ENCODE measurements around the gene EDNRB.
"Not testable (repeated sequence)": the region's sequence is repeated elsewhere in the genome, so short reads cannot be mapped to it uniquely, and the experiment has no call there.

EDNRB gene

GRCh38 chr13:77918391-77919245 is at the start of gene EDNRB:
Gene EDNRB, minus strand, starts transcription at chr13:77918831. Its CDS starts 258 bp downstream, at chr13:77918573.
- H3K27ac ChIP-seq (ENCODE audit: low read depth, low read length) = peak within 1 kb of the TSS; percentile 67
- H3K36me3 ChIP-seq (ENCODE audit: control insufficient read depth in 5 of 5, insufficient read depth in 5 of 5, low read length in 5 of 5) = no peaks in the 10 kb centered on the region
- H3K9ac ChIP-seq (ENCODE audit: low read length in 5 of 5) = peak within 1 kb of the TSS; percentile 40 to 80 (median 72)
- H3K4me1 ChIP-seq (ENCODE audit: control insufficient read depth in 5 of 5, insufficient read depth in 5 of 5, low read length in 5 of 5) = peaks cover 0 to 43% (median 39%) of the 10 kb centered on the region in 5 donors
- no peaks in the 10 kb centered on the region for H3K27me3 ChIP-seq (ENCODE audit: control insufficient read depth in 5 of 5, insufficient read depth in 4 of 5, low read length in 5 of 5)
- H3K4me3 ChIP-seq (ENCODE audit: low read depth in 1 of 5, low read length in 5 of 5) = peak within 1 kb of the TSS; percentile 75 to 94 (median 88)
- no peaks in the 10 kb centered on the region for H3K9me3 ChIP-seq (ENCODE audit: control insufficient read depth in 5 of 5, low read length in 5 of 5)

GRCh38 chr13:77966671-77967070 is 48.0 kb upstream of the EDNRB start:
- Histone ChIP-seq H3K4me3 (ENCODE audit: low read depth in 1 of 5, low read length in 5 of 5) (no peak overlapping the region), H3K27me3 (ENCODE audit: control insufficient read depth in 5 of 5, insufficient read depth in 4 of 5, low read length in 5 of 5) (no peaks in the 10 kb centered on the region), H3K27ac (ENCODE audit: low read depth, low read length) (no peak overlapping the region), H3K4me1 (ENCODE audit: control insufficient read depth in 5 of 5, insufficient read depth in 5 of 5, low read length in 5 of 5) (peaks cover 0 to 24% (median 11%) of the 10 kb centered on the region in 5 donors), H3K36me3 (ENCODE audit: control insufficient read depth in 5 of 5, insufficient read depth in 5 of 5, low read length in 5 of 5) (no peaks in the 10 kb centered on the region), H3K9me3 (ENCODE audit: control insufficient read depth in 5 of 5, low read length in 5 of 5) (no peaks in the 10 kb centered on the region), H3K9ac (ENCODE audit: low read length in 5 of 5) (no peak overlapping the region)

DNA sequence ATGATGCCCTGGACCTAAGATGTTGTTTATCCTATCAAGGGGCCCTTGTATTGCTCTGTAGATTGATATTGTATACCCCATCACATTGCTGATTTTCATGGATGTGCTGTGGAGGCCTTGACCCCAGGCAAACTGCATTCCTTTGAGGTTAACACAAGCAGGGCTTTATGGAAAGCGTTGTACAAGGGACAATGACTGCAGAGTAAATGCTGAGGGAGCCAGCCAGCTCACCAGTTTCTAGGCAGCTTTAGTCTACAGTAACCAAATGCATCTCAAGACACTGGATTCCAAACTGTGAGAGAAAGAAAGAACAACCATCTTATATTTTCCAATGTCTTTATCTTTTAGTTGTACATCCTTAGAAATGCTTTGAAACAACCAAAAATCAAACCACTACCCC is 34.1 kb upstream of the EDNRB start:
- Histone ChIP-seq H3K36me3 (ENCODE audit: control insufficient read depth in 5 of 5, insufficient read depth in 5 of 5, low read length in 5 of 5) (no peaks in the 10 kb centered on the region), H3K27me3 (ENCODE audit: control insufficient read depth in 5 of 5, insufficient read depth in 4 of 5, low read length in 5 of 5) (no peaks in the 10 kb centered on the region), H3K9ac (ENCODE audit: low read length in 5 of 5) (no peak overlapping the region), H3K27ac (ENCODE audit: low read depth, low read length) (no peak overlapping the region), H3K4me3 (ENCODE audit: low read depth in 1 of 5, low read length in 5 of 5) (no peak overlapping the region), H3K4me1 (ENCODE audit: control insufficient read depth in 5 of 5, insufficient read depth in 5 of 5, low read length in 5 of 5) (no peaks in the 10 kb centered on the region), H3K9me3 (ENCODE audit: control insufficient read depth in 5 of 5, low read length in 5 of 5) (peaks cover 0 to 5% (median 0%) of the 10 kb centered on the region in 5 donors)

DNA sequence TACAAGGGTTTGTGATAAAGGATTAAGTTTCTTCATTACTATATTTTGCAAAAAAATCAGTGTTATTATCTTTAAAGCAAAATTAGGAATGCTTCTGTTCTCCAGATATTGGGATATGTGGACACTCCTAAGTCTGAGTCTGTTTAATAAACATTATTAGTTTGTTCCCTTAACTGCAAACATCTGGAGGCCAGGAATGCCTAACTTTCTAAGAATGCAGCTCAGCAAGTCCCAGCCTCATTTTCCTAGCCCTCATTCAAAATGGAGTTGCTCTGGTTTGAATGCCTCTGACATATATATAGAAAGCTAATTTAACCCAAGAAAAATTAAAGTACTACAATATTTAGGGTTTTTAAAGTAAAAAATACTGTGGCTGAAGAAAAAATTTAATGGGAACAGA is 33.6 kb upstream of the EDNRB start:
- no peak overlapping the region for H3K9ac ChIP-seq (ENCODE audit: low read length in 5 of 5)
- no peaks in the 10 kb centered on the region for H3K4me1 ChIP-seq (ENCODE audit: control insufficient read depth in 5 of 5, insufficient read depth in 5 of 5, low read length in 5 of 5)
- H3K9me3 ChIP-seq (ENCODE audit: control insufficient read depth in 5 of 5, low read length in 5 of 5) = peaks cover 0 to 5% (median 0%) of the 10 kb centered on the region in 5 donors
- no peak overlapping the region for H3K4me3 ChIP-seq (ENCODE audit: low read depth in 1 of 5, low read length in 5 of 5)
- H3K36me3 ChIP-seq (ENCODE audit: control insufficient read depth in 5 of 5, insufficient read depth in 5 of 5, low read length in 5 of 5) = no peaks in the 10 kb centered on the region
- no peak overlapping the region for H3K27ac ChIP-seq (ENCODE audit: low read depth, low read length)
- no peaks in the 10 kb centered on the region for H3K27me3 ChIP-seq (ENCODE audit: control insufficient read depth in 5 of 5, insufficient read depth in 4 of 5, low read length in 5 of 5)

DNA sequence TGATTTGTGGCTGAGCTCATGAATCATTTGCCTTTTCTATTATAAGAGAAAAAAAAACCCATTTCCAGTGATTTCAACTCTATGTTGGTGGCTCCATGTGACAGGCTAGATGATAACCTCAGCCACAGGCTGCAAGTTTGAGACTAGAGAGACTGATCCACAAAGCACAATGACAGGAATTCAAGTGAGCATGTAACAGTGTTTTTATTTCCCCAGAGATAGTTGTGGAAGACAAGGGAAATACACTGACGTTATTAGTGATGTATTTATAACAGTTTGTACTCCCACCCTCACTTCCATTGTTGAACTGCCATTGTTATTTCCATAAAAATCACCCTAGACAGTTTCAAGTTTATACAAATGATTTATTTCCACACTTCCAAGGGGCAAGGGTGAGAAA is 27.9 kb upstream of the EDNRB start:
- Histone ChIP-seq H3K36me3 (ENCODE audit: control insufficient read depth in 5 of 5, insufficient read depth in 5 of 5, low read length in 5 of 5) (no peaks in the 10 kb centered on the region), H3K27ac (ENCODE audit: low read depth, low read length) (no peak overlapping the region), H3K27me3 (ENCODE audit: control insufficient read depth in 5 of 5, insufficient read depth in 4 of 5, low read length in 5 of 5) (no peaks in the 10 kb centered on the region), H3K4me1 (ENCODE audit: control insufficient read depth in 5 of 5, insufficient read depth in 5 of 5, low read length in 5 of 5) (peaks cover 0 to 6% (median 0%) of the 10 kb centered on the region in 5 donors), H3K9me3 (ENCODE audit: control insufficient read depth in 5 of 5, low read length in 5 of 5) (no peaks in the 10 kb centered on the region), H3K4me3 (ENCODE audit: low read depth in 1 of 5, low read length in 5 of 5) (no peak overlapping the region), H3K9ac (ENCODE audit: low read length in 5 of 5) (no peak overlapping the region)

DNA sequence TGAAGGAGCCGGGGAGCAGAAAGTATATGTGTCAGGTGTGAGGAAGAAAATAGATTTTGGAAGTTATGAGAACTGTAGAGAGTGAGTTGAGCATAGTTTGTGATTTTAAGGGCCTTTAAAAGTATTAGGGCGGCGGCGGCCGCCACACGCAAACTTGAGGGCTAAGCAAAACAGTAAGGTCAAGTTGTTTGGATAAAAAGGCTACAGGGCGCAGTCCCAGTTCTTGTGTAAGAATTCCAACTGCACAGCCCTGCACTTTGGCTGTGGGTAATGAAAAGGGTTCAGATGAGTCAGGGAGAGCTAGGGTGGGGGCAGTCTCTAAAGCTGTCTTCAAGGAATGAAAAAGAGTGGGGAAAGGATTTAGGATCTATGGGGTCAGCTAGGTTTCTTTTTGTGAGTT is 16.4 kb upstream of the EDNRB start:
- not testable (repeated sequence) for H3K9me3 ChIP-seq (ENCODE audit: control insufficient read depth in 5 of 5, low read length in 5 of 5); H3K4me1 ChIP-seq (ENCODE audit: control insufficient read depth in 5 of 5, insufficient read depth in 5 of 5, low read length in 5 of 5); H3K9ac ChIP-seq (ENCODE audit: low read length in 5 of 5); H3K27me3 ChIP-seq (ENCODE audit: control insufficient read depth in 5 of 5, insufficient read depth in 4 of 5, low read length in 5 of 5); H3K27ac ChIP-seq (ENCODE audit: low read depth, low read length); H3K4me3 ChIP-seq (ENCODE audit: low read depth in 1 of 5, low read length in 5 of 5); H3K36me3 ChIP-seq (ENCODE audit: control insufficient read depth in 5 of 5, insufficient read depth in 5 of 5, low read length in 5 of 5)

GRCh38 chr13:77930430-77930829 is 11.8 kb upstream of the EDNRB start:
- Histone ChIP-seq H3K4me1 (ENCODE audit: control insufficient read depth in 5 of 5, insufficient read depth in 5 of 5, low read length in 5 of 5) (no peaks in the 10 kb centered on the region), H3K27me3 (ENCODE audit: control insufficient read depth in 5 of 5, insufficient read depth in 4 of 5, low read length in 5 of 5) (no peaks in the 10 kb centered on the region), H3K36me3 (ENCODE audit: control insufficient read depth in 5 of 5, insufficient read depth in 5 of 5, low read length in 5 of 5) (no peaks in the 10 kb centered on the region), H3K9me3 (ENCODE audit: control insufficient read depth in 5 of 5, low read length in 5 of 5) (no peaks in the 10 kb centered on the region), H3K27ac (ENCODE audit: low read depth, low read length) (no peak overlapping the region), H3K4me3 (ENCODE audit: low read depth in 1 of 5, low read length in 5 of 5) (no peak overlapping the region), H3K9ac (ENCODE audit: low read length in 5 of 5) (no peak overlapping the region)

DNA sequence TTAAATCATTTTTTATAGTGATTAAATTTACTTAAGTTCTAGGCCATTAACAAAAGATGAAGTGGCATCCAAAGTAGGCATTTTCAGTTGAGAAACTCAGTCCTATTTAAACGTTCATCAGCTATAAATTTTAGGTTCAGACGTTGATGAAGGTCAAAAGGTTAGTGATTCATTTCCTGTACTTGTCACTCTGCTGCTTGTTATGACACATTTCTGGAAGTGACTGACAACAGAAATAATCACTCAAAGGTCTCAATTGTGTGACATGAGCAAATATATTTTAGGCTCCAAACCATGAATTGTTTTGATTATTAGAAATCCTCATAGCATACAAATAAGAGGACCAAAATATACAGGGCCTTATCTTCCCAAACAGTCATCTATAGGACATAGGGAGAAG is 10.3 kb upstream of the EDNRB start:
- Histone ChIP-seq H3K27ac (ENCODE audit: low read depth, low read length) (no peak overlapping the region), H3K36me3 (ENCODE audit: control insufficient read depth in 5 of 5, insufficient read depth in 5 of 5, low read length in 5 of 5) (no peaks in the 10 kb centered on the region), H3K4me1 (ENCODE audit: control insufficient read depth in 5 of 5, insufficient read depth in 5 of 5, low read length in 5 of 5) (no peaks in the 10 kb centered on the region), H3K9ac (ENCODE audit: low read length in 5 of 5) (no peak overlapping the region), H3K4me3 (ENCODE audit: low read depth in 1 of 5, low read length in 5 of 5) (no peak overlapping the region), H3K27me3 (ENCODE audit: control insufficient read depth in 5 of 5, insufficient read depth in 4 of 5, low read length in 5 of 5) (no peaks in the 10 kb centered on the region), H3K9me3 (ENCODE audit: control insufficient read depth in 5 of 5, low read length in 5 of 5) (no peaks in the 10 kb centered on the region)

DNA sequence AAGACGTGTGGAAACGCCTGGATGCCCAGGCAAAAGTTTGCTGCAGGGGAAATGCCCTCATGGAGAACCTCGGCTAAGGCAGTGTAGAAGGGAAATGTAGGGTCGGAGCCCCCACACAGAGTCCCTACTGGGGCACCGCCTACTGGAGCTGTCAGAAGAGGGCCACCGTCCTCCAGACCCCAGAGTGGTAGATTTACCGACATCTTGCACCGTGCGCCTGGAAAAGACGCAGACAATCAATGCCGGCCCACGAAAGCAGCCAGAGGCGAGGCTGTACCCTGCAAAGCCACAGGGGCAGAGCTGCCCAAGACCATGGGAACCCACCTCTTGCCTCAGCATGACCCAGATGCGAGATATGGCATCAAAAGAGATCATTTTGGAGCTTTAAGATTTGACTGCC is 7.0 kb upstream of the EDNRB start:
- no peak overlapping the region for H3K27ac ChIP-seq (ENCODE audit: low read depth, low read length)
- no peaks in the 10 kb centered on the region for H3K9me3 ChIP-seq (ENCODE audit: control insufficient read depth in 5 of 5, low read length in 5 of 5)
- no peak overlapping the region for H3K9ac ChIP-seq (ENCODE audit: low read length in 5 of 5)
- H3K36me3 ChIP-seq (ENCODE audit: control insufficient read depth in 5 of 5, insufficient read depth in 5 of 5, low read length in 5 of 5) = no peaks in the 10 kb centered on the region
- H3K27me3 ChIP-seq (ENCODE audit: control insufficient read depth in 5 of 5, insufficient read depth in 4 of 5, low read length in 5 of 5) = no peaks in the 10 kb centered on the region
- H3K4me3 ChIP-seq (ENCODE audit: low read depth in 1 of 5, low read length in 5 of 5) = no peak overlapping the region
- no peaks in the 10 kb centered on the region for H3K4me1 ChIP-seq (ENCODE audit: control insufficient read depth in 5 of 5, insufficient read depth in 5 of 5, low read length in 5 of 5)

GRCh38 chr13:77919921-77920294 is 1.3 kb upstream of the EDNRB start:
- Histone ChIP-seq H3K9ac (ENCODE audit: low read length in 5 of 5) (peak overlapping the region in 4 of 5 donors; percentile 10 to 80 (median 74)), H3K36me3 (ENCODE audit: control insufficient read depth in 5 of 5, insufficient read depth in 5 of 5, low read length in 5 of 5) (no peaks in the 10 kb centered on the region), H3K4me1 (ENCODE audit: control insufficient read depth in 5 of 5, insufficient read depth in 5 of 5, low read length in 5 of 5) (peaks cover 0 to 39% (median 37%) of the 10 kb centered on the region in 5 donors), H3K9me3 (ENCODE audit: control insufficient read depth in 5 of 5, low read length in 5 of 5) (no peaks in the 10 kb centered on the region), H3K27me3 (ENCODE audit: control insufficient read depth in 5 of 5, insufficient read depth in 4 of 5, low read length in 5 of 5) (no peaks in the 10 kb centered on the region), H3K4me3 (ENCODE audit: low read depth in 1 of 5, low read length in 5 of 5) (peak overlapping the region; percentile 75 to 94 (median 88)), H3K27ac (ENCODE audit: low read depth, low read length) (peak overlapping the region; percentile 67)

All from subcutaneous abdominal adipose tissue (tissue), 5 donors.